ELR (cell line): ENCODE measurements around the gene PRLH.

Source experiments
- DNase-seq: peaks from one replicate; pipeline ENCODE4 v3.0.0-alpha.2; 2015; ENCODE audit warnings: low read depth

PRLH gene

DNA sequence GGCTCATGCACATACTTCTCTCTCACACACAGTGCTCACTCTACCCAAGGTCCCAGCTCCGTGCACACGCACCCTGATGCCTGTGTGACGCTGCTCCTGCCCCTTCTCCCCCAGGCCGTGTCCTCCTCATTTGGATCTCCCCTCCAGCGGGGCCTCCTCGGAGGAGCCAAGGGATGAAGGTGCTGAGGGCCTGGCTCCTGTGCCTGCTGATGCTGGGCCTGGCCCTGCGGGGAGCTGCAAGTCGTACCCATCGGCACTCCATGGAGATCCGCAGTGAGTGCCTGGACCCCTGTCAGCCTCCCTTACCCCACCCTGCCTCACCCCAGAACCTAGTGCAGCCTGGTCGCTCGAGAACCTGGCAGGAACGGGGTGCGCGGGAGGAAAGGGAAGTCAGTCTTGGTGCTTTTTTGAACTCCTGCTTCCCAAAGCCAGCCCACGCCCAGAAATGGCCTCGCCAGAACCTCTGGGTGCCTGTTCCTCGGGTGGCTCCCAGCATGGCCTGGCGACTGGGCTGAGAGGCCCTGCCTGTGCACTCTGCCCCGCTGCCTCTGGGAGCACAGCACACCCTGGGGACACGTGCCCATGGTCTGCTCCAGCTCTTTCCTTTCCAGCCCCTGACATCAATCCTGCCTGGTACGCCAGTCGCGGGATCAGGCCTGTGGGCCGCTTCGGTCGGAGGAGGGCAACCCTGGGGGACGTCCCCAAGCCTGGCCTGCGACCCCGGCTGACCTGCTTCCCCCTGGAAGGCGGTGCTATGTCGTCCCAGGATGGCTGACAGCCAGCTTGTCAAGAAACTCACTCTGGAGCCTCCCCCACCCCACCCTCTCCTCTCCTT lies at the start of gene PRLH:
PRLH (plus strand) TSS at position 174 of the 835 bp plus-strand sequence; CDS start at position 174, 0 bp downstream.
- no peak for DNase-seq

GRCh38 chr2:237517163-237517562 lies 49.2 kb upstream of the PRLH start:
- no peak for DNase-seq

GRCh38 chr2:237517990-237518389 lies 48.4 kb upstream of the PRLH start:
- no peak for DNase-seq

DNA sequence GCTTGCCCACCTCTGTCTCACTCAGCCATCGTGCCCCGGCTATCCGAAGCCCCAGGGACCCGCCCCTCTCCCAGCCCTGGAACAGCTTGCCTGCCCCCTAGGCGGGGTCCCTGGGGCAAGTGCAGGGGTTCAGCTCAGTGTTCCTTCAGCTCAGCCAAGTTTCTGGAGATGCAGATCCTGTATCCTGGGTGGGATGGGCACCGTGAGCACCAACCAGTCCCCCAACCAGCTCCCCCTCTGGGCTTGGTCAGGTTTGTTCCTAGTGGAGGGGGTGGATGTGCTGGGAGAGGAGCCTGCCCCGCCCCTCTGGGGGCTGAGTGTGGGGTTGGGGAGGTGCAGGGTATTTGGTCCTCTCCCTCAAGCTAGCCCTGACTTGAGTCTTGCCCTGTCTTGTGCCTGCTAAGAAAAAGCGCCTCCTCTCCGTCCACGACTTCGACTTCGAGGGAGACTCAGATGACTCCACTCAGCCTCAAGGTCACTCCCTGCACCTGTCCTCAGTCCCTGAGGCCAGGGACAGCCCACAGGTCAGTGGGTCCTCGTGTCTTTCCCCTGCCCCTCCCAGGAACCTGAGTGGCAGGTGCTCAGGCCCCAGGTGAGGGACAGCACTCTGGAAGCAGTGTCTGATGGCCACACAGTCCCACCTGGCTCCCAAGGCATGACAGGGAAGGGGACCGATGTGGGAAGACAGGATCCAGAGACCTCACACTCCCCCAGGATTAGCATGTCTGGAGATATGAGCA lies 46.7 kb upstream of the PRLH start:
- no peak for DNase-seq

DNA sequence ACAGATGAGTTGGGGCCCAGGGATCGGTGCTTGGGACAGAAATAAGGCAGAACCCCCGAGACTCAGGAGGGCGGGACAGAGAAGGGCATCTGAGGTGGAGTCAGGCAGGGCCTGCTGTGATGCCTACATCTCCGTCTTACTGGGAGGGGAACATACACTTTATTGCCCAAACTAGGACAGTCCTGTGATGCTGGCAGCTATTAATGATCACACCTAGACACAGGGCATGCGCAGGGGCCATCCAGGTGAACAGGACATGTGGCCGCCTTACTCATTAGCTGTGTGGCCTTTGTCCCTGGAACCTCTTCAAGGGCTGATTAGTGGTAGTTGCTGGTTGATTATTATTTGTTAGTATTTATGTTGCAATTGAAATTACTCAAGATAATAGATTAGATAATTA lies 46.1 kb upstream of the PRLH start:
- no peak for DNase-seq

DNA sequence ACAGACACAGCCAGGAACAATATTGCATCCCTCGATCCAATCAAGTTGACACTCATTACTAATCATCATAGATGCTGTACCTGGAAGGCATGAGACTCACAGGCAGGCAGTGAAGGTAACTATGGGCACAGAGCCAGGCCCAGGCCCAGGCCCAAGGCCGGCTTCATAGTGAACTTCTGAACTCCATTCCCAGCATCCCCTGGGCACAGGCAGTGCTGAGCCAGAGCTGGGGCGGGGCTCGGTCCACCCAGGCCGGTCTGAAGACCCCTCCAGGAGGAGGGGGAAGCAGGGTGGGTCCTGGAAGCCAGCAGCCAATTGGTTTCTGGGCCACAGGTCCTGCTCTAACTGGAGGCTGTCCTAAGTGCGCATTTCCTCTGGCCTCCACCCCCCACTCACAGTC lies 41.7 kb upstream of the PRLH start:
- DNase-seq = no peak

GRCh38 chr2:237525559-237526157 lies 40.7 kb upstream of the PRLH start:
- DNase-seq = no peak

DNA sequence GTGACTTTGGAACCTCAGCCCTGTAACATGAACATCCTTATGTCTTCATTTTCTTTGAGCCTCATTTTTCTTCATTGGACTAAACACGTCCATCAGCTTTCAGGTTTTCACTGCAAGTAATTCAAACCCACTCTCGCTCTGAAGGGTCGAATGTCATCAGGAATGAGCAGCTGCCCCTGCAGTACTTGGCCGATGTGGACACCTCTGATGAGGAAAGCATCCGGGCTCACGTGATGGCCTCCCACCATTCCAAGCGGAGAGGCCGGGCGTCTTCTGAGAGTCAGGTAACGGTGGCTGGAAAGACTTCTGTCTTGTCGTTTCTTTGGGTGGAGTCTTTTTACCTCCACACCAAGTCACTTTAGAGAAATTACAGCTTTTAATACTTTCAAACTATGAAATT lies 39.1 kb upstream of the PRLH start:
- DNase-seq = no peak

DNA sequence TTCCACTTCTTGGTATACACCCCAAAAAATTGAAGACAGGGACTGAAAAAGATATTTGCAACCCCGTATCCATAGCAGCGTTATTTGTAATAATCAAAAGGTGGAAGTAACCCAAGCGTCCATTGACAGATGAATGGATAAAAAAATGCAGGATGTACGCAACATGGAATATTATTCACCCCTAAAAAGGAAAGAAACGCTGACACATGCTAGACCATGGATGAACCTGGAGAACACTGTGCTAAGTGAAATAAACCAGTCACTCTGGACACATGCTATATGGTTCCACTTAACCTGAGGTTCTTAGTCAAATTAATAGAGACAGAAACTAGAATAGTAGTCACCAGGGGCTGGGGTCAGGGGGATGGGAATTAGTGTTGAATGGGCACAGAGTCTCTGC lies 38.6 kb upstream of the PRLH start:
- no peak for DNase-seq

- no peak for DNase-seq
Measured at GRCh38 chr2:237529452-237530402, 36.6 kb upstream of the PRLH start.

DNA sequence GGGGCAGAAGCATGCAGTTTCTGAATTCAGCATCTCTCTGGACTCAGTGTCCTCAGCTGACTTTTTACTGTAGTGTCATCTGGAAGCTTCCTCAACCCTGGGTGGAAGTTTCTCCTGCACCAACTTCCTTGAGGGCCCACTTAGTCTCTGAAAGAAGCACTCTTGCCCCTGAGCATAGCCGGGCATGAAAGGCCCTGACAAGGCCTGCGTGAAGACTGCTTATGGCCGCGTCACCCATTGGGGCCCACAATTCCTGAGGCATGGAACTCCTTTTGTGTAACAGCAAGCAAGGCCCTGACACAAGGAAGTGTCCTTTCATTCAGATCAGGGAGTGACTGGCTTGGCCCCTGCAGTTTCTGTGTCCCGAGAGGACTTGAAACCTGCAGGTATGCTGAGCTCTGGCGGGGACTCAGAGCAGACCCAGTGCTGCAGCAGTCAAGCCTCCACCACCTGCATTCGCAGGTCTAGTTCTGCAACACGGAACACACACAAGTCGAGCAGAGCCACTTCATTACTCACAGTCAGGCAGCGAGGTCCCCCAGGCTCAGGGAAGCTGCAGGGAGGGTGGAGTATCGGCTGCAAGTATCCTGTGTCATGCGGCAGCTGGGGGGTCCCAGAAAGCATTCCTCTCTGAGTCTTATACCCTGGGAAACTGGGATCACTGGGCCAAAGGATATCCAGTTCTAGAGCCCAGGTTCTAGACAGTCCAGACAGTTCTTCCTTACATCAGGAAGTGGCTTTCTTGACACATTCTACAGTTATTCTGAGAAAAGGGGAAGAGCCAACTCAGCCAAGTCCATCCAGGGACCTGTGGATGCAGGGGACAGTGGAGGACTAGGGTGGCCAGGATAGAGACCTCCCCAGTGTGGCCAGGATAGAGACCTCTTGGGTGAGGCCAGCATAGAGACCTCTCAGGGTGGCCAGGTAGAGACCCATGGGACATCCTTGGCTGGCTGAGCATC lies 35.6 kb upstream of the PRLH start:
- peak; percentile 15 for DNase-seq

DNA sequence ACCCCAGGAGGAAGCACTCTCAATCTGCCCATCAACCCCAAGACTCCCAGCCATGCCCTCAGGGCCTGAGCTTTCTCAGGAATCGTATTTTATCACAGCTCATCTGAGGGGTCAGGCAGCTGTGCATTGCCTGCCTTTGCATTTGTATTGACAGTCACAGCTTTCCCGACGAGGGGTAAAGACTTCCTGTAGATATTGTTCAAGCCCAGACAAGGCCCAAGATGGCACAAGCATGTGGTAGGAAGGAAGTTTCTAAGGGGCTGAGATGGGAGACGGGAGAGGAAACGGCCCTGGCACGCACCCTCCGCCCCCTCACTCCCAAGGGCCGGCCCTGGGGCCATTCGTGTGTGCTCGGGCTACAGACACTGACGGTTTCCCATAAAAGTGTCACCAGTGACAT lies 34.2 kb upstream of the PRLH start:
- no peak for DNase-seq

GRCh38 chr2:237533668-237534161 lies 32.7 kb upstream of the PRLH start:
- peak; percentile 55 for DNase-seq

GRCh38 chr2:237534380-237534779 lies 32.0 kb upstream of the PRLH start:
- DNase-seq = no peak

GRCh38 chr2:237535385-237536082 lies 30.8 kb upstream of the PRLH start:
- no peak for DNase-seq

- no peak for DNase-seq
Measured at GRCh38 chr2:237536083-237536415, 30.3 kb upstream of the PRLH start.

DNA sequence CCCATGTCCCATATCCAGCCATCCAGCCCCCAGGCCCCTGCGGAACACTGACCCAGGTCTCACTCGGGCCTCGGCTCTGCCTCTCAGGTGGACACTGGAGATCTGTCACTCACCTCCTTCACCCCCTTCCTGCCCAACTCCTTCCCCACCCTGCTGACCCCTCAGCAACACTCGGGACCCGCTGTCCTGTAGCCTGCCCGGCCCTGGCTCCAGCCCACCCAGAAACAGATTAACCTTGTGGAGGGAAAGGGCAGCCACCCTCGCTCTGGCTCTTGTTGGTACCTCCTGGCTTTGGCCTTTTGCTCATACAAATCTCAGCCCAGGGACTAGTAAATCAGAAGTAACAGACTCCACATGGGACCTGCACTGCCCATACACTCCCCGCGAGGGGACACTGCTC lies 29.8 kb upstream of the PRLH start:
- no peak for DNase-seq

DNA sequence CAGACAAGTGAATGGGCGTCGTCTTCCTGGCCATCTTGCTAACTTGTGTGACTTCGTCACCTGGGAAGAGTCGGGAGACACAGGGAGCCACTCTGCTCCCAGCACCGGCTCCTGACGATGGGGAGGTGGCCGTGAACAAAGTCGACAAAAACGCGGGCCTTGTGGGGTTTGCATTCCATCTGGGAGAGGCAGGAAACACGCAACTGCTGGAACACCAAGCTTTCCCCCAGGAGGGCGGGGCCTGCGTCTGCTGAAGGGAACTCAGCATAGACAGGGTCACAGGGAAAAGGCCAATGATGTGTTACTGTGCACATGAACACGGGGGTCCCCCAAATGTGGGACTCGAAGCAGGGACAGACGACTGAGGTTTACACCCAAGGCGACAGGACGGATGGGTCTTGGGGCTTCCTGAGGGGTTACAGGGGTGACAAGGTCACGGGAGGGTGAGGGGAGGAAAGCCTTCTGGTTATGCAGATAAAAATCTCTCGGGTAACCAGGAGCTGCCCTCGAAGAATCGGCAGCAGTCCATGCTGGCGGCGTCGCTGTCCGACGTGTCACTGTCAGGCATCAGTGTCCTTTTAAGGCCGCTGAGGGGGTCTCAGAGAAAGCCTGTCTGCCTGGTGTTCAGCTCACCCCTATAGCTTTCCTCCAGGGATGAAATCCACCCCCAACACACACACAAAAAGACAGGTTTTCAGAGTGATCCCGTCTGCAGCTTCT lies 28.2 kb upstream of the PRLH start:
- DNase-seq = no peak

DNA sequence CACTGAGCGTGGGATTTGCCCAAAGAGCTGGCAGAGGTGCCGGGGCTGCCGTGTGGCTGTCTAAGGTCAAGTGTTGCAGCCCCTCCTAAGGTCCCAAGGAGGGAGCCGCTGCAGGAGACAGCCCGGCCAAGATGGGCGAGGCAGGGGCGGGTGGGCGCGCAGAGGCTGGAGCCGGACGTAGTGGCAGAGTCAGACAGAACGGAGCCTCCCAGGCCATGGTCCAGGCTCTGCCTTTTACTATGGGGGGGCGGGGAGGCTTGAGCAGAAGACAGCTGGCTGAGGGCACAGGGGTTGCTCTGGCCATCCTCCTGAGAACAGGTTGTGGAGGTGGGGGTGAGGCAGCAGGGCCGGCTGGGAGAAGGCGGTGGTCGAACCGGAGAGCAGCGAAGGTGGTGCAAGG lies 27.5 kb upstream of the PRLH start:
- no peak for DNase-seq
